ENCODE data around the gene STK11. TPM values are rescaled to one million over a fixed set of nuclear protein-coding genes. Genes with fewer than 3 reads are reported as not detected.

The STK11 gene
- total and polyA plus RNA-seq, 2 donors (not counting 3 experiments of a cell fraction or from before 2014, with no cell fraction given): 39.4 to 75.4 TPM

DNA sequence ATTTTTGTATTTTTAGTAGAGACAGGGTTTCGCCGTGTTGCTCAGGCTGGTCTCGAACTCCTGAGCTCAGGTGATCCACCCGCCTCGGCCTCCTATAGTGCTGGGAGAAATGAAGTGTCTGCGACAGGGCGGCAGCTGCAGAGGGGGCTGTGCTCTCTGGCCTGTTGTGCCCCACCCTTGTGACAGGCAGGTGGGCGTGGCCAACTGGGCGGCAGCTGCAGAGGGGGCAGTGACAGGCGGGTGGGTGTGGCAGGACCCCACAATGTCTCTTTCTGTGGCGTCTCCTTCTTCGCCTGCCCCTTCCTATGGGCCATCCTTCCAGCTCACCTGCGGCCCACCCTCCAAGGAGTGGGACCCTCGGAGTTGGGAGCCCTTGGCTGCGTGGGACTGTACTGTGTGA lies 11.8 kb downstream of the STK11 start:
- Histone ChIP-seq H3K9ac (replicated peaks; ENCODE audit: extremely low read depth, insufficient read depth, low read length) (no peak overlapping the region), H3K9me3 (replicated peaks; ENCODE audit: control insufficient read depth, insufficient read depth, low read length) (no peaks in the 10 kb centered on the region), H2AFZ (ENCODE audit: low read depth, low read length) (no peak overlapping the region), H3K9me1 (replicated peaks; ENCODE audit: control insufficient read depth, extremely low read depth, insufficient read depth, low read length) (no peaks in the 10 kb centered on the region), H3K27me3 (ENCODE audit: control insufficient read depth in 2 of 2, insufficient read depth in 2 of 2, low read length in 2 of 2) (no peaks in the 10 kb centered on the region), H3K79me2 (ENCODE audit: control insufficient read depth, insufficient read depth, low read length) (peaks cover 52% of the 10 kb centered on the region), H3K36me3 (ENCODE audit: control insufficient read depth in 2 of 2, extremely low read depth in 1 of 2, insufficient read depth in 2 of 2, low read length in 2 of 2) (peaks cover 0 to 6% of the 10 kb centered on the region in 2 experiments), H3K4me1 (ENCODE audit: control insufficient read depth, extremely low read depth, insufficient read depth, low read length) (peaks cover 28% of the 10 kb centered on the region), H3K27ac (ENCODE audit: insufficient read depth, low read depth, low read length) (no peak overlapping the region), H3K4me2 (ENCODE audit: insufficient read depth, low read length) (no peak overlapping the region), H4K20me1 (replicated peaks; ENCODE audit: control insufficient read depth, extremely low read depth, insufficient read depth, low read length) (no peaks in the 10 kb centered on the region), H3K4me3 (replicated peaks in 1 of 3; ENCODE audit: insufficient read depth in 1 of 3, low read depth in 1 of 3, low read length in 3 of 3) (no peak overlapping the region)
- no peak for FAIRE-seq
- intact Hi-C loops (cut with micrococcal nuclease): no loop called here
- no peak for TF ChIP-seq MAX (IDR thresholded peaks at IDR 0.05; ENCODE audit: insufficient read depth, insufficient read length)
- no peak for TF ChIP-seq MYC (IDR thresholded peaks at IDR 0.05; ENCODE audit: low read depth, low read length)
- TF ChIP-seq, protein P1, sequence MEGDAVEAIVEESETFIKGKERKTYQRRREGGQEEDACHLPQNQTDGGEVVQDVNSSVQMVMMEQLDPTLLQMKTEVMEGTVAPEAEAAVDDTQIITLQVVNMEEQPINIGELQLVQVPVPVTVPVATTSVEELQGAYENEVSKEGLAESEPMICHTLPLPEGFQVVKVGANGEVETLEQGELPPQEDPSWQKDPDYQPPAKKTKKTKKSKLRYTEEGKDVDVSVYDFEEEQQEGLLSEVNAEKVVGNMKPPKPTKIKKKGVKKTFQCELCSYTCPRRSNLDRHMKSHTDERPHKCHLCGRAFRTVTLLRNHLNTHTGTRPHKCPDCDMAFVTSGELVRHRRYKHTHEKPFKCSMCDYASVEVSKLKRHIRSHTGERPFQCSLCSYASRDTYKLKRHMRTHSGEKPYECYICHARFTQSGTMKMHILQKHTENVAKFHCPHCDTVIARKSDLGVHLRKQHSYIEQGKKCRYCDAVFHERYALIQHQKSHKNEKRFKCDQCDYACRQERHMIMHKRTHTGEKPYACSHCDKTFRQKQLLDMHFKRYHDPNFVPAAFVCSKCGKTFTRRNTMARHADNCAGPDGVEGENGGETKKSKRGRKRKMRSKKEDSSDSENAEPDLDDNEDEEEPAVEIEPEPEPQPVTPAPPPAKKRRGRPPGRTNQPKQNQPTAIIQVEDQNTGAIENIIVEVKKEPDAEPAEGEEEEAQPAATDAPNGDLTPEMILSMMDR (IDR thresholded peaks at IDR 0.05; ENCODE audit: extremely low read depth in 1 of 2, insufficient read depth in 1 of 2, low read depth in 1 of 2, low read length in 2 of 2): no peak
- no peak for TF ChIP-seq POLR2A (IDR thresholded peaks at IDR 0.05; ENCODE audit: low read depth, low read length)
- ChIA-PET POLR2A (no interaction called here), CTCF (interaction anchor here (2.1 to 2.3 kb wide), 2 partner anchors 27 to 104 kb away, joined by 8 to 11 read pairs; no protein-coding TSS in a partner anchor)
- no TSS peak for BruUV-seq (replicated peaks)
- DNase-seq (ENCODE audit: low read depth, low spot score): no peak
- dilution Hi-C loops (cut with MboI; ENCODE audit: extremely low pct_ligation_motif_present, low sequenced_read_pairs): no loop called here

GRCh38 chr19:1218751-1219567 lies 13.4 kb downstream of the STK11 start:
- Histone ChIP-seq H3K4me1 (ENCODE audit: control insufficient read depth, extremely low read depth, insufficient read depth, low read length) (peaks cover 20% of the 10 kb centered on the region), H3K9ac (replicated peaks; ENCODE audit: extremely low read depth, insufficient read depth, low read length) (no peak overlapping the region), H3K79me2 (ENCODE audit: control insufficient read depth, insufficient read depth, low read length) (peaks cover 46% of the 10 kb centered on the region)

More at GRCh38 chr19:1218751-1219567, 13.4 kb downstream of the STK11 start:
- intact Hi-C loops (cut with micrococcal nuclease): no loop called here
- no TSS peak for BruUV-seq (replicated peaks)
- dilution Hi-C loops (cut with MboI; ENCODE audit: extremely low pct_ligation_motif_present, low sequenced_read_pairs): no loop called here
- POLR2A ChIA-PET: no interaction called here
- H3K4me3 ChIP-seq (replicated peaks in 1 of 3; ENCODE audit: insufficient read depth in 1 of 3, low read depth in 1 of 3, low read length in 3 of 3): no peak overlapping the region
- H3K36me3 ChIP-seq (ENCODE audit: control insufficient read depth in 2 of 2, extremely low read depth in 1 of 2, insufficient read depth in 2 of 2, low read length in 2 of 2): peaks cover 5 to 13% of the 10 kb centered on the region in 2 experiments
- H3K9me3 ChIP-seq (replicated peaks; ENCODE audit: control insufficient read depth, insufficient read depth, low read length): no peaks in the 10 kb centered on the region
- no peaks in the 10 kb centered on the region for H3K9me1 ChIP-seq (replicated peaks; ENCODE audit: control insufficient read depth, extremely low read depth, insufficient read depth, low read length)
- H3K4me2 ChIP-seq (ENCODE audit: insufficient read depth, low read length): no peak overlapping the region
- no peak overlapping the region for H3K27ac ChIP-seq (ENCODE audit: insufficient read depth, low read depth, low read length)
- H4K20me1 ChIP-seq (replicated peaks; ENCODE audit: control insufficient read depth, extremely low read depth, insufficient read depth, low read length): no peaks in the 10 kb centered on the region
- FAIRE-seq (no peak), DNase-seq (ENCODE audit: low read depth, low spot score) (no peak)
- CTCF ChIA-PET: no interaction called here
- no peak for TF ChIP-seq GATA2 (IDR thresholded peaks at IDR 0.05; ENCODE audit: insufficient read depth, insufficient read length, low read depth, low read length)
- TF ChIP-seq POLR2A (IDR thresholded peaks at IDR 0.05; ENCODE audit: low read depth, low read length): no peak
- TF ChIP-seq EZH2 (IDR thresholded peaks at IDR 0.05; ENCODE audit: borderline replicate concordance, low read depth, low read length, severe bottlenecking): no peak
- TF ChIP-seq FOS (IDR thresholded peaks at IDR 0.05; ENCODE audit: borderline replicate concordance, insufficient read depth, low read length): no peak
- TF ChIP-seq, protein P1 (IDR thresholded peaks at IDR 0.05; ENCODE audit: extremely low read depth in 1 of 2, insufficient read depth in 1 of 2, low read depth in 1 of 2, low read length in 2 of 2): no peak
- TF ChIP-seq MYC (IDR thresholded peaks at IDR 0.05; ENCODE audit: low read depth, low read length): no peak
- no peak for TF ChIP-seq MAX (IDR thresholded peaks at IDR 0.05; ENCODE audit: insufficient read depth, insufficient read length)
- TF ChIP-seq JUN (IDR thresholded peaks at IDR 0.05; ENCODE audit: borderline replicate concordance, insufficient read depth, insufficient read length, low read depth): no peak
- TF ChIP-seq POLR2AphosphoS5 (IDR thresholded peaks at IDR 0.05; ENCODE audit: insufficient read depth, low read depth, low read length): no peak
- H3K27me3 ChIP-seq (ENCODE audit: control insufficient read depth in 2 of 2, insufficient read depth in 2 of 2, low read length in 2 of 2): no peaks in the 10 kb centered on the region
- H2AFZ ChIP-seq (ENCODE audit: low read depth, low read length): no peak overlapping the region
